ENCODE data around the gene TPX2. TPM values are rescaled to one million over a fixed set of nuclear protein-coding genes. Genes with fewer than 3 reads are reported as not detected.

TPX2 gene
- total and polyA plus RNA-seq, 10 of the 15 experiments (the other 5 are each of a cell fraction or from before 2014, with no cell fraction given), result 29.7 to 144 (median 89.0) TPM

DNA sequence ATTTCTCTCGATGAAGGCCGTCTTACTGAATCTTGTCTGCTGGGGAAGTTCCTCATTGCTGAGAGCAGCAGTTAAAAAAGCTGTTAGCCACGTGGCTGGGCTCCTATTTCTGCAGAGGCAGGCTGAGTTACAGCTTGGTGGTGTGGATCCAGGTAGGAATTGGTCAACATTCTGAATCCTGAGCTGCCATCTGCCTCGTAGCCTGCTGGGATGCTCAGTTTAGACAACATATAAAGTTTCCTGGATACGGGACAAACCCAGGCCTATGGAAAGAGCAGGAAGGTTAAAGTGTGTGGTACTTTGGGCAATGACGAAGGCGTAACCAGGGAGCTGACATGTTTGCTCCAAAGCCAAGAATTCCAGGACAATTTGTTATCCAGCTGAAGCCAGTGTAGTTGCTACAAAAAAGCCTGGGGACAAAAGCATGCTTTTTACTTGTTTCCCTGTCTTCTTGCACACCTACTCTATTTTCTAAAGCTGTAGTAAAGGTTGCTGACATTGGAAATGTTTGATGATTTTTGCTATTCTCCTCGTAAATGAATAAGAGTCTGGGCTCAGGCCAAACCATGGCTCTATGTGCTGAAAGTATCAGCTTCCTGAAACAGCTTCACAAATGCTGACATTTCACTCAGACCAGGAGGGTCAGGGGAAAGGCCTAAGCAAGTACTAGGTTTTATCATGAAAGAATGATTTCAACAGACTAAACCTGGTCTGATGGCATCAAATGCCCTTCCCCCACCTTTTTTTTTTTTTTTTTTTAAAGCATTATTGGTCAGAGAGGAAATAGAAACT, 67.7 kb downstream of the TPX2 start:
- CTCF ChIA-PET, result interaction anchor here (1.3 to 3.1 kb wide), 3 partner anchors 10 to 225 kb away, joined by 5 to 12 read pairs (median 7); no protein-coding TSS in a partner anchor
- POLR2A ChIA-PET, result interaction anchor here (0.6 kb wide), 1 partner anchor 231 kb away, joined by 4 read pairs; no protein-coding TSS in a partner anchor
- SMC1A ChIA-PET (ENCODE audit: uncharacterized antibody, unreplicated experiment), result no interaction called here
- DNase-seq (ENCODE audit: low read depth, low spot score), result no peak
- WGBS (ENCODE audit: insufficient coverage, insufficient replicate concordance, low lambda C conversion rate, missing lambda C conversion rate), result 87% methylated on average over 8 of the region's 8 CpGs
- in situ Hi-C loops (cut with MboI), result no loop called here
- Histone ChIP-seq H3K4me1 (ENCODE audit: control insufficient read depth, insufficient read depth, low read length) (no peaks in the 10 kb centered on the region; the same call in 1 of the 2 replicates), H3K79me2 (ENCODE audit: control insufficient read depth, insufficient read depth, low read length) (no peaks in the 10 kb centered on the region), H3K36me3 (ENCODE audit: control insufficient read depth in 2 of 2, insufficient read depth in 2 of 2, low read length in 1 of 2) (peaks cover 3 to 4% of the 10 kb centered on the region in 2 experiments), H3K9ac (ENCODE audit: control insufficient read depth, insufficient read depth, low read length) (no peak overlapping the region), H3K4me2 (ENCODE audit: control insufficient read depth, insufficient read depth) (no peak overlapping the region), H4K20me1 (ENCODE audit: control insufficient read depth, insufficient read depth) (no peaks in the 10 kb centered on the region), H3K4me3 (no peak overlapping the region), H3K27ac (ENCODE audit: control insufficient read depth, insufficient read depth) (no peak overlapping the region), H2AFZ (ENCODE audit: control insufficient read depth, low read depth, low read length) (no peak overlapping the region), H3K9me3 (replicated peaks; ENCODE audit: control insufficient read depth, insufficient read depth, low read length) (no peaks in the 10 kb centered on the region), H3K27me3 (replicated peaks in 1 of 2; ENCODE audit: control insufficient read depth in 2 of 2, insufficient read depth in 2 of 2, low read length in 1 of 2) (no peaks in the 10 kb centered on the region)
- RAD21 ChIA-PET (ENCODE audit: unreplicated experiment), result no interaction called here
- no peak for ATAC-seq
- TF ChIP-seq POLR2AphosphoS5 (IDR thresholded peaks at IDR 0.05; ENCODE audit: low read length) (no peak), NFYB (IDR thresholded peaks at IDR 0.05; ENCODE audit: insufficient read depth, low read depth, low read length) (no peak)
- FAIRE-seq, result no peak
- intact Hi-C loops (cut with micrococcal nuclease; ENCODE audit: unreplicated experiment), result no loop called here
- no TSS peak for BruUV-seq (replicated peaks)

GRCh38 chr20:31808481-31808880, 69.4 kb downstream of the TPX2 start:
- H3K4me1 ChIP-seq (ENCODE audit: control insufficient read depth, insufficient read depth, low read length), result no peaks in the 10 kb centered on the region; the same call in 1 of the 2 replicates
- in situ Hi-C loops (cut with MboI), result no loop called here
- H3K9me3 ChIP-seq (replicated peaks; ENCODE audit: control insufficient read depth, insufficient read depth, low read length), result no peaks in the 10 kb centered on the region
- BruUV-seq (replicated peaks), result no TSS peak
- intact Hi-C loops (cut with micrococcal nuclease; ENCODE audit: unreplicated experiment), result no loop called here
- ChIA-PET RAD21 (ENCODE audit: unreplicated experiment) (no interaction called here), SMC1A (ENCODE audit: uncharacterized antibody, unreplicated experiment) (interaction anchor here (1.2 kb wide), 1 partner anchor 15 kb away, joined by 3 read pairs; no protein-coding TSS in a partner anchor), CTCF (interaction anchor here (2.0 to 3.1 kb wide), 2 partner anchors 38 to 223 kb away, joined by 7 to 12 read pairs; no protein-coding TSS in a partner anchor), POLR2A (no interaction called here)
- no peak overlapping the region for H3K4me2 ChIP-seq (ENCODE audit: control insufficient read depth, insufficient read depth)
- FAIRE-seq (no peak), ATAC-seq (no peak), DNase-seq (ENCODE audit: low read depth, low spot score) (no peak)
- H3K27ac ChIP-seq (ENCODE audit: control insufficient read depth, insufficient read depth), result no peak overlapping the region
- H3K4me3 ChIP-seq, result no peak overlapping the region
- H3K9ac ChIP-seq (ENCODE audit: control insufficient read depth, insufficient read depth, low read length), result no peak overlapping the region
- H3K27me3 ChIP-seq (replicated peaks in 1 of 2; ENCODE audit: control insufficient read depth in 2 of 2, insufficient read depth in 2 of 2, low read length in 1 of 2), result no peaks in the 10 kb centered on the region
- no peaks in the 10 kb centered on the region for H4K20me1 ChIP-seq (ENCODE audit: control insufficient read depth, insufficient read depth)
- 75% methylated on average over 3 of the region's 3 CpGs for WGBS (ENCODE audit: insufficient coverage, insufficient replicate concordance, low lambda C conversion rate, missing lambda C conversion rate)
- H3K36me3 ChIP-seq (ENCODE audit: control insufficient read depth in 2 of 2, insufficient read depth in 2 of 2, low read length in 1 of 2), result peaks cover under 1 to 3% of the 10 kb centered on the region in 2 experiments
- H2AFZ ChIP-seq (ENCODE audit: control insufficient read depth, low read depth, low read length), result no peak overlapping the region
- H3K79me2 ChIP-seq (ENCODE audit: control insufficient read depth, insufficient read depth, low read length), result no peaks in the 10 kb centered on the region
- no peak for TF ChIP-seq JUNB (IDR thresholded peaks at IDR 0.05)
- TF ChIP-seq, protein P1, sequence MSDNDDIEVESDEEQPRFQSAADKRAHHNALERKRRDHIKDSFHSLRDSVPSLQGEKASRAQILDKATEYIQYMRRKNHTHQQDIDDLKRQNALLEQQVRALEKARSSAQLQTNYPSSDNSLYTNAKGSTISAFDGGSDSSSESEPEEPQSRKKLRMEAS (IDR thresholded peaks at IDR 0.05; ENCODE audit: low read depth, low read length), result no peak
- TF ChIP-seq, protein P2, sequence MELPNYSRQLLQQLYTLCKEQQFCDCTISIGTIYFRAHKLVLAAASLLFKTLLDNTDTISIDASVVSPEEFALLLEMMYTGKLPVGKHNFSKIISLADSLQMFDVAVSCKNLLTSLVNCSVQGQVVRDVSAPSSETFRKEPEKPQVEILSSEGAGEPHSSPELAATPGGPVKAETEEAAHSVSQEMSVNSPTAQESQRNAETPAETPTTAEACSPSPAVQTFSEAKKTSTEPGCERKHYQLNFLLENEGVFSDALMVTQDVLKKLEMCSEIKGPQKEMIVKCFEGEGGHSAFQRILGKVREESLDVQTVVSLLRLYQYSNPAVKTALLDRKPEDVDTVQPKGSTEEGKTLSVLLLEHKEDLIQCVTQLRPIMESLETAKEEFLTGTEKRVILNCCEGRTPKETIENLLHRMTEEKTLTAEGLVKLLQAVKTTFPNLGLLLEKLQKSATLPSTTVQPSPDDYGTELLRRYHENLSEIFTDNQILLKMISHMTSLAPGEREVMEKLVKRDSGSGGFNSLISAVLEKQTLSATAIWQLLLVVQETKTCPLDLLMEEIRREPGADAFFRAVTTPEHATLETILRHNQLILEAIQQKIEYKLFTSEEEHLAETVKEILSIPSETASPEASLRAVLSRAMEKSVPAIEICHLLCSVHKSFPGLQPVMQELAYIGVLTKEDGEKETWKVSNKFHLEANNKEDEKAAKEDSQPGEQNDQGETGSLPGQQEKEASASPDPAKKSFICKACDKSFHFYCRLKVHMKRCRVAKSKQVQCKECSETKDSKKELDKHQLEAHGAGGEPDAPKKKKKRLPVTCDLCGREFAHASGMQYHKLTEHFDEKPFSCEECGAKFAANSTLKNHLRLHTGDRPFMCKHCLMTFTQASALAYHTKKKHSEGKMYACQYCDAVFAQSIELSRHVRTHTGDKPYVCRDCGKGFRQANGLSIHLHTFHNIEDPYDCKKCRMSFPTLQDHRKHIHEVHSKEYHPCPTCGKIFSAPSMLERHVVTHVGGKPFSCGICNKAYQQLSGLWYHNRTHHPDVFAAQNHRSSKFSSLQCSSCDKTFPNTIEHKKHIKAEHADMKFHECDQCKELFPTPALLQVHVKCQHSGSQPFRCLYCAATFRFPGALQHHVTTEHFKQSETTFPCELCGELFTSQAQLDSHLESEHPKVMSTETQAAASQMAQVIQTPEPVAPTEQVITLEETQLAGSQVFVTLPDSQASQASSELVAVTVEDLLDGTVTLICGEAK (IDR thresholded peaks at IDR 0.05; ENCODE audit: borderline replicate concordance), result no peak
- TF ChIP-seq ZNF217 (IDR thresholded peaks at IDR 0.05), result no peak
- TF ChIP-seq YY1 (IDR thresholded peaks at IDR 0.05; ENCODE audit: low read depth, low read length), result no peak
- TF ChIP-seq SRF (IDR thresholded peaks at IDR 0.05; ENCODE audit: low read depth in 2 of 2, low read length in 2 of 2), result no peak
- TF ChIP-seq BCLAF1 (IDR thresholded peaks at IDR 0.05), result no peak
